ENCODE results near the gene ZNF253. TPM values are rescaled to one million over a fixed set of nuclear protein-coding genes. Genes with fewer than 3 reads are reported as not detected.
A peak's percentile ranks its signal among the peaks of the same experiment; 100 is the strongest.
"Not testable (repeated sequence)": the region's sequence is repeated elsewhere in the genome, so short reads cannot be mapped to it uniquely, and the experiment has no call there.

The ZNF253 gene
- total RNA-seq, 1 experiment from 2014 or later, result not detected

- TF ChIP-seq EZH2 (IDR thresholded peaks at IDR 0.05) (no peak), CEBPB (IDR thresholded peaks at IDR 0.05; ENCODE audit: low read depth) (no peak)
These were observed 45.5 kb downstream of the ZNF253 start (continued) for GRCh38 chr19:19911150-19911549.

- Histone ChIP-seq H4K20me1 (ENCODE audit: insufficient read depth) (no peaks in the 10 kb centered on the region), H3K36me3 (ENCODE audit: control insufficient read depth in 1 of 2, insufficient read depth in 2 of 2, low read length in 2 of 2) (no peaks in the 10 kb centered on the region), H3K9ac (ENCODE audit: low read length) (no peak overlapping the region), H3K27ac (ENCODE audit: low read depth, low read length) (no peak overlapping the region), H3K27me3 (ENCODE audit: insufficient read depth, low read length) (no peaks in the 10 kb centered on the region), H3K4me3 (replicated peaks in 1 of 2; ENCODE audit: low read depth in 1 of 2, low read length in 2 of 2) (no peak overlapping the region), H3K4me1 (ENCODE audit: control insufficient read depth in 1 of 2, insufficient read depth in 2 of 2, low read length in 2 of 2) (no peaks in the 10 kb centered on the region), H3K9me2 (ENCODE audit: insufficient read depth) (no peaks in the 10 kb centered on the region), H3K9me3 (ENCODE audit: control insufficient read depth in 1 of 2, insufficient read depth in 1 of 2, low read depth in 1 of 2, low read length in 2 of 2) (no peaks in the 10 kb centered on the region; a peak in 2 of 4 replicates), H3K4me2 (ENCODE audit: low read length) (no peak overlapping the region), H2AFZ (ENCODE audit: low read depth, low read length, poor library complexity, severe bottlenecking) (no peak overlapping the region), H3K79me2 (ENCODE audit: insufficient read depth, low read length) (no peaks in the 10 kb centered on the region)
- intact Hi-C loops (cut with micrococcal nuclease), result no loop called here
- POLR2A ChIA-PET, result no interaction called here
- CTCF ChIA-PET, result no interaction called here
- DNase-seq (ENCODE audit: low read depth, low spot score), result no peak
- BruUV-seq (replicated peaks), result no TSS peak
- no peak for TF ChIP-seq SRF (IDR thresholded peaks at IDR 0.05; ENCODE audit: low read depth)
- TF ChIP-seq SP1 (IDR thresholded peaks at IDR 0.05; ENCODE audit: low read depth), result no peak
- RAD21 ChIA-PET (ENCODE audit: low non-redundant PET in 1 of 2, low total read pairs in 2 of 2, uncharacterized antibody in 2 of 2, unreplicated experiment in 2 of 2), result no interaction called here
- no peak for ATAC-seq
These were observed 48.9 kb downstream of the ZNF253 start for GRCh38 chr19:19914596-19914995.

GRCh38 chr19:19930417-19930816 lies 64.7 kb downstream of the ZNF253 start:
- DNase-seq (ENCODE audit: low read depth, low spot score), result peak; percentile 8
- H3K9me2 ChIP-seq (ENCODE audit: insufficient read depth); H3K4me1 ChIP-seq (ENCODE audit: control insufficient read depth in 1 of 2, insufficient read depth in 2 of 2, low read length in 2 of 2); H3K27me3 ChIP-seq (ENCODE audit: insufficient read depth, low read length); intact Hi-C loops (cut with micrococcal nuclease); H3K4me3 ChIP-seq (replicated peaks in 1 of 2; ENCODE audit: low read depth in 1 of 2, low read length in 2 of 2); H3K79me2 ChIP-seq (ENCODE audit: insufficient read depth, low read length); H4K20me1 ChIP-seq (ENCODE audit: insufficient read depth); ATAC-seq; POLR2A ChIA-PET; CTCF ChIA-PET; H2AFZ ChIP-seq (ENCODE audit: low read depth, low read length, poor library complexity, severe bottlenecking); H3K4me2 ChIP-seq (ENCODE audit: low read length); BruUV-seq (replicated peaks); H3K9ac ChIP-seq (ENCODE audit: low read length); H3K36me3 ChIP-seq (ENCODE audit: control insufficient read depth in 1 of 2, insufficient read depth in 2 of 2, low read length in 2 of 2); RAD21 ChIA-PET (ENCODE audit: low non-redundant PET in 1 of 2, low total read pairs in 2 of 2, uncharacterized antibody in 2 of 2, unreplicated experiment in 2 of 2); H3K27ac ChIP-seq (ENCODE audit: low read depth, low read length): not testable (repeated sequence)
- H3K9me3 ChIP-seq (ENCODE audit: control insufficient read depth in 1 of 2, insufficient read depth in 1 of 2, low read depth in 1 of 2, low read length in 2 of 2), result peaks cover 10 to 16% of the 10 kb centered on the region in 2 experiments; a peak in 2 of 4 replicates
- peak in 2 of 3 experiments; percentile 30 to 36; a peak in 4 of 6 replicates for TF ChIP-seq CTCF (IDR thresholded peaks at IDR 0.05 in 2 of 3, conservative IDR thresholded peaks at IDR 0.05 in 1 of 3; ENCODE audit: borderline replicate concordance in 1 of 3, insufficient read depth in 1 of 3, low read depth in 2 of 3, low read length in 2 of 3)
- TF ChIP-seq RAD21 (IDR thresholded peaks at IDR 0.05; ENCODE audit: low read depth), result peak; percentile 39; the same call in 1 of the 2 replicates

Data from HCT116 (cell line).